ENCODE measurements around the gene CCZ1.
"Not testable (repeated sequence)": the region's sequence is repeated elsewhere in the genome, so short reads cannot be mapped to it uniquely, and the experiment has no call there.

Gene CCZ1

GRCh38 chr7:5898480-5899224 is at the start of gene CCZ1:
CCZ1 (plus strand) TSS chr7:5898733; CDS start chr7:5898800, 67 bp downstream.
- DNase-seq = peak; percentile 61

GRCh38 chr7:5850944-5851343 is 47.6 kb upstream of the CCZ1 start:
- no peak for DNase-seq

- no peak for DNase-seq
These were observed 43.8 kb upstream of the CCZ1 start for GRCh38 chr7:5854738-5855137.

GRCh38 chr7:5857041-5857575 is 41.4 kb upstream of the CCZ1 start:
- not testable (repeated sequence) for DNase-seq

GRCh38 chr7:5858494-5858893 is 40.0 kb upstream of the CCZ1 start:
- DNase-seq = not testable (repeated sequence)

- not testable (repeated sequence) for DNase-seq
These were observed 37.3 kb upstream of the CCZ1 start for GRCh38 chr7:5861281-5861680.

GRCh38 chr7:5862753-5863366 is 35.7 kb upstream of the CCZ1 start:
- not testable (repeated sequence) for DNase-seq

- not testable (repeated sequence) for DNase-seq
These were observed 33.1 kb upstream of the CCZ1 start for GRCh38 chr7:5865279-5865931.

- no peak for DNase-seq
These were observed 31.5 kb upstream of the CCZ1 start for GRCh38 chr7:5867060-5867459.

GRCh38 chr7:5868928-5869341 is 29.6 kb upstream of the CCZ1 start:
- not testable (repeated sequence) for DNase-seq

GRCh38 chr7:5869691-5870090 is 28.8 kb upstream of the CCZ1 start:
- DNase-seq = no peak

GRCh38 chr7:5870311-5870710 is 28.2 kb upstream of the CCZ1 start:
- DNase-seq = no peak

GRCh38 chr7:5872326-5872725 is 26.2 kb upstream of the CCZ1 start:
- no peak for DNase-seq

GRCh38 chr7:5879591-5879990 is 18.9 kb upstream of the CCZ1 start:
- DNase-seq = not testable (repeated sequence)

GRCh38 chr7:5880106-5880505 is 18.4 kb upstream of the CCZ1 start:
- DNase-seq = not testable (repeated sequence)

GRCh38 chr7:5884431-5884830 is 14.1 kb upstream of the CCZ1 start:
- not testable (repeated sequence) for DNase-seq

GRCh38 chr7:5888021-5888420 is 10.5 kb upstream of the CCZ1 start:
- DNase-seq = not testable (repeated sequence)

GRCh38 chr7:5890244-5890643 is 8.3 kb upstream of the CCZ1 start:
- DNase-seq = not testable (repeated sequence)

GRCh38 chr7:5892498-5892897 is 6.0 kb upstream of the CCZ1 start:
- no peak for DNase-seq

GRCh38 chr7:5897369-5897919 is 1.1 kb upstream of the CCZ1 start:
- not testable (repeated sequence) for DNase-seq

GRCh38 chr7:5903002-5903401 is 4.5 kb downstream of the CCZ1 start:
- not testable (repeated sequence) for DNase-seq

GRCh38 chr7:5904726-5905125 is 6.2 kb downstream of the CCZ1 start:
- DNase-seq = not testable (repeated sequence)

- DNase-seq = not testable (repeated sequence)
These were observed 10.3 kb downstream of the CCZ1 start for GRCh38 chr7:5908835-5909234.
